IPS-NIHi7 (cell line): ENCODE measurements around the gene RDH14.

ENCODE experiments used
- DNase-seq: peaks from one replicate; pipeline ENCODE4 v3.0.0; 2012; ENCODE audit warnings: mixed read lengths; ENCODE audit errors: extremely low spot score

The RDH14 gene

DNA sequence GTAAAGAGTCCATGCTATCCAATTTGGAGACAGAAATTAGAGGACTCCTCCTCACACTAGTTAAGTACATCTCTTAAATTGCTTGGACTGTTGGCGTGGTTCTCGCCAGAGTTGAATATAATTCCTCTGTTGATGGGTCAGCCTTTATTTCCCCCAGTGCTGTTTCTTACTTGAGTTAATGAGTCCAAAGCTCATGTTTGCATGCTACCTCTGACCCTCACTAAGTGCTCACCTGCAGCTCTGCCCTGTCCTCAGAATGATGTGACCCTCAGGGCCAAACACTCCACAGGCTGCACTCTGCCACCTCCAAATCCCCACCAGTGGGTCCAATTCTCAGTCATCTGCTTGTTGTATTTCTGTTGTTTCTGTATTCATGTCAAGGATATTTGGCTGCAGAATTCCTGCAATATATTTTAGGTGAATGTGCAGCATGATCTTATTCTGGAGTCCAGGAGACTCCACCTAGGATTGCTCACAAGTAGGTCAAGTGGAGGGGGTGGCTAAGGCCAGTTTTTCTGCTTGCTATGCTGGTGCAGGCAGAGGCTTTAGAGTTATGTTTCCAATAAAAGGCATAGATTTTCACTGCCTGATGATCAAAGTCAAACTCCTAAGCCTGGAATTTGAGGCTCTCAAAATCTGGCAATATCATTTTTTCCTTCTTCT lies 37.8 kb downstream of the RDH14 start:
- DNase-seq: no peak

DNA sequence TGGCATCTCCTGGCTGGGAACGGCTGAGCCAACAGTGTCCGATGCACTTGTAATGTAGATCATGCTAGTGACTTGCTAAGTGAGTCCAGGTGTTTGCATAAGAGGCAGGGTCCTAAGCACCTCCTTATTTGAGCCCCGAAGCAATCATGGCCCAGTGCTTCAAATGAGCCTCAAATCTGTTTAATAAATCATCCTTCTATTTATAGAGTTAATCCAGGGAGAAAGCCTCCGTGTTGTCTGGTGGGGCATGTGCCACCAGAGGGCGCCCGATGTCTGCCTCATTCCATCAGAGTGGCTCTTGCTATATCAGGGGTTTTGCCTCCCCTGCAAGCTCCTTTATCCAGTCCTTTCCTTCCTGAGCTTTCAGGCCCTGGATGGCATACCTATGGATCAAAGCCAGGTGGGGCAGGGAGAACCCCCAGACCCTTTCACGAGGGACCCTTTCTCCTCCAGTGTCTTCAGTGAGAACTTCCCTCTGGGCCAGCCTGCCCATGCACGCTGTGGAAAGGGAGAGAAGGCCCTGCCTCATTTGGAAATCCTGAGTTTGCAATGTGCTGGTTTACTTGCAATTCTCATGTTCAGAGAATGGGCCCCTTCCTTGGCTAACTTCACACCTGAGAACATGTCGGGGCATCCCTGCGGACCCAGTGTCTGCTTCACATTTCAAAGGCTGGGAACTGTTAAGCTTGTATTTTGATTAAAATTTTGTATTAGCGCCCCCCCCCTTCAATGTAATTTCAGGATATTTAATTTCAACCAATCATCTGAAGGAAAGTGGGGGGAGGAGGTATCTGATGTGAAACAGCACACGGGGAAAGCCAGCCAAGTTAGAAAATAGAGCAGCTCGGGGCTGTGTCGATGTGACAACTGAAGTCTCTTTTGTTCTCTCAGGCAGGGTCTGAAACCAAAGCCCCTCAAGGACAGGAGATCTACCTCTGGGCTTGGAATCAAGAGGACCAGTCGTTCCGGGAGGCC lies 39.7 kb downstream of the RDH14 start:
- DNase-seq: peak; percentile 87

DNA sequence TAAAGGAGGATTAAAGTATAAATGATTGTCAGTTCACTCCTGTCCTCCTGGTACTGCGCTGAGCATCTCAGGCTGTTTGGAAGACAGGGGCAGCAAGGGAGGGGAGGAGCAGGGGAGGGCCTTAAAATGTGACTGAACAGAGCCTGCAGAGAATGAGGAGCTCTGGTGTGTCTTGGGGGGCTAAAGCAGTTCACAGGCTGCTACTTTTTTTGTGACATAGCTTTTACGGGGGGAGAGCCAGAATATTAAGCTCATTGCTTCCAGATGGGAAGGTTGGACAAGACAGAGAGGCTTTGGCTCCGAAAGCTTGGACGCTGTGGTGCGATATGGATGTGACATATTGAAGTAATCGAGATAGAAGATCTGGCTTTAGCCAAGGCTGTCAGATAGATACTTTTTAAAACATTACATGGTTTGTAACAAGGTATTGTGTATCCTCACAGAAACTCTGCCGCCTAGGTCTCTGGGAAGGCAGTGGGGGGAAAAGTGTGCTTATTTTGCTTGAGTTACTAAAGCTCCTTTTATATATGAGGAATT lies 40.5 kb downstream of the RDH14 start:
- no peak for DNase-seq

DNA sequence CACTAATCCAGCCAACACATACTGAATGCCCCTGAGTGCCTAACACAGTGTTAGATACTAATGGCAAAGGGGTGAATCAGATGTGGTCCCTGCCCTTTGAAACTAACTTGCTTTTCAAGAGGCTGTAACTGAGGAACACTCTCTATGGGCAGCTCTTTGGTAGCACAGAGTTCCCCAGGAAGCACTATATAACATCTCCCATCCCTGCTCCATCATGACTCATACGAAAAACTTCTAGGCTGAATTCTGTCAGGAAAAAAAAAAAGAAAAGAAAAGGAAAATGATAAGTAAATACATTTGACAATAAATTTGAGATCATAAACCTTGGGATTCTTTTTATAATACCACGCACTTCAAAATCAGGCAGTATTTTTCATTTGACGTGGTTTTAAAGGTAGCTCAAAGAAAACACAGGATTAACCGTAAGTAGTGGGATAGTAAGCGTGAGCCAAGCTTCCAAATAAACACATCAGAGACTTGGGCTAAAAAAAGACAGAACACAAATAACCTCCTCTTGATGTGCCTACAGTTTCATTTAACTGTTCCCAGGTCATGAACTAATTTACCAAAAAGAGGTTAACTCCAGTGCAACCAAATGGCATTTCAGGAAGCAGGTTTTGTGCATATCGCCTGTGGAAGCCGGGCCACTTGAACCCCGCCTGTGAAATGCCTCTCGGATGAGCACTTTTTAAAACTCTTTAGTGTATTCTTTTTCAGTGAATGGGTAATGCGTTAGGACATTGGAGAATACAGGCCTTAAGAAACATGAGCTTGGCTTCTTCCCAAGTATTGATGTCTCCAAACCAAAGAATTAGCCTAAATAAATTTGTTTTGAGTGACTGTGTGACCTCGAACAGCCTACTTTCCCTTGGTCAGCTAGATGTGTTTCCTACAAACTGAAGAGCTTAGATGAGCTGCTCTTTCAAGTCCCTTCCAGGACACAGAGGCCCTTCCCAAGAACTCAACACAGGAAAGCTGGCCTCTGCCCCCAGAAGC lies 42.0 kb downstream of the RDH14 start:
- no peak for DNase-seq

DNA sequence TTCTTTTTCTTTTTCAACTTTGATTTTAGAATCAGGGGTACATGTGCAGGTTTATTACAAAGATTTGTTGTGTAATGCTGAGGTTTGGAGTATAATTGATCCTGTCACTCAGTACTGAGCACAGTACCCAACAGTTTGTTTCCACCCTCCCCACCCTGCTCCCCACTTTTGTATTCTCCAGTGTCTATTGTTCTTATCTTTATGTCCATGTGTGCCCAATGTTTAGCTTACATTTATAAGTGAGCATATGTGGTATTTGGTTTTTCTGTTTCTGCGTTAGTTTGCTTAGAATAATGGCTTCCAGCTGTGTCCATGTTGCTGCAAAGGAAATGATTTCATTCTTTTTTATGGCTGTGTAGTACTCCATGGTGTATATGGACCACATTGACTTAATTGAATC lies 43.1 kb downstream of the RDH14 start:
- no peak for DNase-seq

DNA sequence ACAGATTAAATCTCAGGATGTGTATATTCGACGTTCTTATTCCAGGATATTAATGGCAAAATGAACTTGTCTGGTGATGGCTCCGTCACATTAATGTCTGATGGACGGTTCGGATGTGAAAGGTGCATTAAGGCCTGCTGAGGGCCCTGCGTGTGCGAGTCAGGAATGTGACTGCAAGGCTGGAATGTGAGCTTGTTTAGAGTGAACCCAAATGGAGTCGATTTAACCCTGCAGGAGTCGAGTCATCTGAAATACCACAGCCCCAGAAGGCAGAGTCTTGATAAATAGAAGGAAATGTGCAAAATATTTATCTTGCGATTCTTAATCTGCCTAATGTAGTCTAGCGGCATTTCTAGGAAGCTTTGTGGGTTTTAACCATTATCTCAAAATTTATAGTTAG lies 44.3 kb downstream of the RDH14 start:
- DNase-seq: peak; percentile 28

DNA sequence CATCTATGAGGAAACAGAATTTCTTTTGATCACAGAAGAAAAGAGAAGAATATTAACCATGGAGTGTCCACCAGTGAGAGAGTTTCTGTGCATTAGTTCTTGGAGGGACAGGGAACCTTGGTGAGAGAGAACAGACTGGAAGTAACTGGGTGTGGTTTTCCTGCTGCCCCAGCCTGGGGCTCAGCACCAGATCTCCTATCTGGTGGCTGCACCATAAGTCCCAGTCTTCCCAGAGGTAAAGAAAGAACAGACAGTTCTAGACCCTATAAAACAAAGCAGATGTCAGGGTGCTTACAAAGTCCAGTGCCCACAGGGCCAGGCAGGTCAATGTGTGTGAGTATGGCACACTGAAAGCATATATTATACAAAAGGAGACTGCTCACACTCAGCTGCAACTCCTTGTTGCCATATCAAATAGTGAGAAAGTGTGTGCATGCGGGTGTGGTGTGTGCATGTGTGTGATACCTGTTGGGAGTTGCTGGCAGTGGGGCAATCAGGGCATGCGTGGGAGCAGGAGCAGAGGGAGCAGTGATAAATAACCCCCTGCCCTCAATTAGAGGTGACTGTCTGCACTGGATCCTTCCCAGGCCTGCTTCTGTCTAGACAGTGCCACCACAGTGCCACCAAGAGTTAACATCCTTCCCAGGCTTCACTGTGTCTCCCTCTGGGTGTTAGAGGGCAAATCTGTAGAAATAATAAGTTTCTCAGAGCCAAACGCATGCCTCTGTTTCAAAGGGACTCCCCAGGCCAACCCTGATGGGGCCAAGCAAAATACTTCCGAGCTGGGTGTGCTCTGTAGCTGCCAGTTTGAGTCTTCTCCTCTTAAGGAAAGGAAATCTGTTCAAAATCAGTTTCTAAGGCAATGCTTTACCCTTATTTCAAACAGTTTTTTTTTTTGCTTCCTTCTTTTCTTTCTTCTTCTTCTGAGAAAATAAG lies 45.7 kb downstream of the RDH14 start:
- DNase-seq: no peak

DNA sequence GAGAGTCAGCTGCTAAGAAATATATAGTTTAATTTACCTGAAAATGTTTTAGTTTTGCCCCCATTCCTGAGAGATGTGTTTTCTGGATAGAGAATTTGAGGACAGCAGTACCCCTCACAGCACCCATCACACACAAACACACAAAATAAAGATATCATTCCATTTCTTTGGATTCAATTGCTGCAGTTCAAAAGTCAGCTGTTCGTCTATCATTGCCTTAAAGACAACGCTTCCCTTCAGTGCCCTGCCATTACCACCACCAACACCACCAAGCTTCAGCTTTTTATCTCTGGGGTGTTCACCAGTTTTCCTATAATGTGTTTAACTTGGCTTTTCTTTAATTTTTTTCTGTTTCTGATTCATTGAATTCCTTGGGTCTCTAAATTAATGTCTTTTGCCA lies 49.7 kb downstream of the RDH14 start:
- no peak for DNase-seq

DNA sequence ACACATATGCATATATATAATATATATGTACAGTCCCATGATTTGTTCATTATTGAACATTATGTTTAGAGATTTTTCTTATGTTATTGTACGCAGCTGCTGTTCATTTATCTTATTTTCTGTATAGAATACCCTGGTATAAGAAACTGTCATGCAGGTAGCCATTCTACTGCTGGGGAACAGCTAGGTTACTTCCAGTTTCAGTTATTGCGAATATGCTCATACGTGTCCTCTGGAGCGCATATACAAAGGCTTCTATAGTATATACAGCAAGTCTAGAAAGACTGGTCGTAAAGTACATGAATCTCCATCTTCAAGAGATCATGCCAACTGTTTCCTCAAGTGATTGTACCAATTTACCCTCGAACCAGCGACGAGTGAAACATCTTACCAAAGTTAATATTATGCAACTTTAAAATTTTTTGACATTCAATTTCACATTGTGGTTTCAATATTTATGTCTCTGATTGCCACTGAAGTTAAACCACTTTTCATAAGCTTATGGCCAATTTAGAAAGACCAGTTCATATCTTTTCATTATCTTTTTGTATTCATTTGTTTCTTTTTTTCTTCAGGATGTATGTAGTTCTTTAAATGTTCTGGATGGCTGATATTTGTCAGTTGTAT lies 53.5 kb downstream of the RDH14 start:
- DNase-seq: no peak

DNA sequence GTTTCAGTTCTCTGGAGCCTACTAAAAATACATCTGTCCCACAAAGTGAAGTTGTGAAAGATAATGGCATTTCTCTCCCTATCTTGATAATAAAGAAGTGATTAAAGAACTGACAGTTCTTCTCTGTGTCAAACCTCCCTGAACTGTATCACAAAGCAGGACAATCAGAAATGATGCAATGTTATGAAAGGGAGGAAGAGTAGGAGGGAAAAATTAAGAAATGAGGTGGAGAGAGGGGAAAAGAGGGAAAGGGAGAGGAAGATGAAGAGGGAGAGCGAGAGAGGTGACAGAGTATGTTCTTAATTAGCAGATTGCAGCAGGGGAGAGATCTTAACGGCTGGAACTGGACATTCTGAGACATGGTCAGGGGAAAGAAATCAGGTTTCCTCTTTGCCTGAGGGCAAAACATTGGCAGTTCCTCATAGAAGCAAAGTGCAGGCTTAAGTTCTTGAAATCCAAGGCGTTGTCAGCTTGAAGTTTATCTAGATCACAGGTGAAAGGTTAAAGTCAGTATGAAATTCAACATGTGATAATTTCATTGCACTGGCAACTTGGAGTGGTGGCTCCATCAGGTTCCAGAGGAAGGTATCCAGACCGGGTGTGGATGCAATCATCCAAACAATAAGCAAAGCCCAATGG lies 54.6 kb downstream of the RDH14 start:
- DNase-seq: no peak
